ENCODE results near the gene TNS2.

The TNS2 gene

GRCh38 chr12:53044896-53045695 lies 4.8 kb upstream of the TNS2 start:
- DNase-seq (ENCODE audit: low read depth), result no peak

GRCh38 chr12:53045696-53046045 lies 4.2 kb upstream of the TNS2 start:
- no peak for DNase-seq (ENCODE audit: low read depth)

GRCh38 chr12:53046655-53047220 lies 3.1 kb upstream of the TNS2 start:
- DNase-seq (ENCODE audit: low read depth), result no peak

GRCh38 chr12:53047221-53048032 lies 2.4 kb upstream of the TNS2 start:
- DNase-seq (ENCODE audit: low read depth), result peak; percentile 49

GRCh38 chr12:53048033-53048779 lies 1.7 kb upstream of the TNS2 start:
- no peak for DNase-seq (ENCODE audit: low read depth)

- no peak for DNase-seq (ENCODE audit: low read depth)
Observed at GRCh38 chr12:53048780-53049401, 974 bp upstream of the TNS2 start.

GRCh38 chr12:53050426-53051057 lies 677 bp downstream of the TNS2 start:
- DNase-seq (ENCODE audit: low read depth), result no peak

- no peak for DNase-seq (ENCODE audit: low read depth)
Observed at GRCh38 chr12:53051058-53051880, 1.4 kb downstream of the TNS2 start.

GRCh38 chr12:53051881-53052412 lies 2.1 kb downstream of the TNS2 start:
- DNase-seq (ENCODE audit: low read depth), result no peak

GRCh38 chr12:53052419-53053217 lies 2.8 kb downstream of the TNS2 start:
- DNase-seq (ENCODE audit: low read depth), result no peak

GRCh38 chr12:53053218-53054111 lies 3.6 kb downstream of the TNS2 start:
- no peak for DNase-seq (ENCODE audit: low read depth)

- DNase-seq (ENCODE audit: low read depth), result peak; percentile 83
Observed at GRCh38 chr12:53054112-53054878, 4.4 kb downstream of the TNS2 start.

GRCh38 chr12:53055471-53056266 lies 5.8 kb downstream of the TNS2 start:
- no peak for DNase-seq (ENCODE audit: low read depth)

GRCh38 chr12:53056296-53056695 lies 6.4 kb downstream of the TNS2 start:
- DNase-seq (ENCODE audit: low read depth), result no peak

- no peak for DNase-seq (ENCODE audit: low read depth)
Observed at GRCh38 chr12:53056901-53057300, 7.0 kb downstream of the TNS2 start.

GRCh38 chr12:53057816-53058500 lies 8.1 kb downstream of the TNS2 start:
- DNase-seq (ENCODE audit: low read depth), result no peak

Data from stimulated activated CD8-positive, alpha-beta memory T cell treated with anti-CD3 and anti-CD28 coated beads, Interleukin-15, amount 100 ng/mL, for 24 hours (primary cell).